Measurements from ENCODE around the gene GIMAP2.
"Not testable (repeated sequence)": the region's sequence is repeated elsewhere in the genome, so short reads cannot be mapped to it uniquely, and the experiment has no call there.

Gene GIMAP2

DNA sequence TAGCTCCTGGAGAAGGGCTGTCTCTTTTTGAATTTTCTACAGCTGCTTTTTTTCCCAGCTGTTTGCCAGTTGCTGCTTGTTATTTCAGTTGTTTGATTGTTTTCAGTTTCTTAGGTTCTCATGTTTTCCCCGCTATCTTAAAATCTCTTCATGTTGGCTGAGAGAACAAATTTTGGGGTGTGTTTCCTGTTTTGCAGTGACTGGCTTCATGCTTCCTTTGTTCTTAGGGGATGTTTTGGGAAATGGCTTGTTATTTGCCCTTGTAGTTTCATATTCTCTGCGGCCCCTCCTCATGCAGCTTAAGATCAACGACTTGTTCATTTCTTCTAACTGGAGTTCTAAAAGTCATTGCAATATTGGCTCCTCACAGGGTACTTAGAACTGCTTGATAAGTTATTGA is 8.7 kb upstream of the GIMAP2 start:
- not testable (repeated sequence) for DNase-seq (ENCODE audit: low spot score)

DNA sequence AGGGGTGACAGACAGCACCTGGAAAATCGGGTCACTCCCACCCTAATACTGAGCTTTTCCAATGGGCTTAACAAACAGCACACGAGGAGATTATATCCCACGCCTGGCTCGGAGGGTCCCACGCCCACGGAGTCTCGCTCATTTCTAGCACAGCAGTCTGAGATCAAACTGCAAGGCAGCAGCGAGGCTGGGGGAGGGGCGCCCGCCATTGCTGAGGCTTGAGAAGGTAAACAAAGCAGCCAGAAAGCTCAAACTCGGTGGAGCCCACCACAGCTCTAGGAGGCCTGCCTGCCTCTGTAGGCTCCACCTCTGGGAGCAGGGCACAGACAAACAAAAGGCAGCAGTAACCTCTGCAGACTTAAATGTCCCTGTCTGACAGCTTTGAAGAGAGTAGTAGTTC is 6.9 kb upstream of the GIMAP2 start:
- DNase-seq (ENCODE audit: low spot score), result not testable (repeated sequence)

DNA sequence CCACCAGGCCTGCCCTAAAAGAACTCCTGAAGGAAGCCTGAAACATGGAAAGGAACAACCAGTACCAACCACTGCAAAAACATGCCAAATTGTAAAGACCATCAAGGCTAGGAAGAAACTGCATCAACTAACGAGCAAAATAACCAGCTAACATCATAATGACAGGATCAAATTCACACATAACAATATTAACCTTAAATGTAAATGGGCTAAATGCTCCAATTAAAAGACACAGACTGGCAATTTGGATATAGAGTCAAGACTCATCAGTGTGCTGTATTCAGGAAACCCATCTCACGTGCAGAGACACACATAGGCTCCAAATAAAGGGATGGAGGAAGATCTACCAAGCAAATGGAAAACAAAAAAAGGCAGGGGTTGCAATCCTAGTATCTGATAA is 5.1 kb upstream of the GIMAP2 start:
- DNase-seq (ENCODE audit: low spot score), result not testable (repeated sequence)

DNA sequence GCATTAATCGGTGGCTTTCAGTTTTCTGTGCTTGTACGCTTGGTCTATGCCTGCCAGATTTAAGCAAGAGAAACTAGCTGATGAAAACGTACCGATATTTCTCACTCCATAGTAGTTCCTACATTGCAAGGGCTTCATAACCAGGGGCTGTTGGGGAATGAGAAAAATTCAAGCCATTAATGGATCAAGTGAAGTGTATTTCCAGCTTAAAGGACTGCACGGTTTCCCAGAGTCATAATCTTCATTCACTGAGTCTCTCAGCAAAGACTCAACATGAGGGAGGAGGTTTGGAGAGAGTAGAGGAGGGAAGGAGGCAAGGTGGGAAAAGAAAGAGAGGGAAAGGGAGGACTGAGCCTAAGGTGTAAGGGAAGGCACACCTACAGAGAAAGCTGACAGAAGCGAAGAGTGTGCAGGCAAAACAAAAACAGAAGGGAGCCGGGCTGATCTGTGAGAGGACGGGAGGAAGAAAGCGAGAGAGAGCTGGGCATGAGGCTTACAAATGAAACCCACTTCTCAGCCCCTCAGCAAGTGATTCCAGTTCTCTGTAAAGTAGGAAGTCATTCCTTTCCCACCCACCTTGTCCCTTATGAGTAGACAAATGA is 625 bp downstream of the GIMAP2 start:
- no peak for DNase-seq (ENCODE audit: low spot score)

DNA sequence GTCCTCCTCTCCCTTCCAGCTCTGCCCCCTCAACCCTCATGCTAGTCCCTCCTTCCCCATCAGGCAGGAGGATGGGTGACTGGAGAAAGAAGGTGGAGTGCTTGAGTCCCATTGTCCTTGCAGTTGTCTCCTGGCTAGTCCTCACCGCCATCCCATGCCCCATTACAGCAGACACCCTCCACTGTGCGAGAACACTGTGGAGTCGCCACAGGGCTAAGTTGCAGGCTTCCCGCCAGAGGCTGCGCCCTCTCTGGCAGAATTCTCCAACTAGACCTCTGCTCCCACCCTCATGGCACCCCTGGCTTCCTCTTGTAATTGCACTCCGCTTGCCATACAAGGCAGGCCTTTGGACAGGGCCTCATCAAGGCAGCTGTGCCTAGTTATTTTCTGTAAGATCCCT is 3.1 kb downstream of the GIMAP2 start:
- no peak for DNase-seq (ENCODE audit: low spot score)

DNA sequence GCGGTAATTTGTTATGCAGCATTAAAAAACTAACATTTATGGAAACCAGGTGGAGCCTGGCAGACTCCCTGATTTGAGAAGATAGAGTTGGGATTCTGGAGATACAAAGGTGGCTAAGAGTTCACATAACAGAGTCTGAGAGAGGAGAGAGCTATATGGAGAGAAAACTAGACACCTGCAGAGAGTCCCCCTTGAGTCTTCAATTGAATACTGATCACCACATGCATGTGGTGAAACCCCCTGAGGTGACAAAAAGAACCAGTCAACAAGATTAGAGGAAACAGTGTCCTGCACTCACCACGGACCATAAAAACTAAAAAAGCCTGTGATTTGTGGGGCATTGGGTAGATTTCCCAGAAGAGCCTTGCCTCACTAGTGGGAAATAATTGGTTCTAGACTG is 10.1 kb downstream of the GIMAP2 start:
- no peak for DNase-seq (ENCODE audit: low spot score)

DNA sequence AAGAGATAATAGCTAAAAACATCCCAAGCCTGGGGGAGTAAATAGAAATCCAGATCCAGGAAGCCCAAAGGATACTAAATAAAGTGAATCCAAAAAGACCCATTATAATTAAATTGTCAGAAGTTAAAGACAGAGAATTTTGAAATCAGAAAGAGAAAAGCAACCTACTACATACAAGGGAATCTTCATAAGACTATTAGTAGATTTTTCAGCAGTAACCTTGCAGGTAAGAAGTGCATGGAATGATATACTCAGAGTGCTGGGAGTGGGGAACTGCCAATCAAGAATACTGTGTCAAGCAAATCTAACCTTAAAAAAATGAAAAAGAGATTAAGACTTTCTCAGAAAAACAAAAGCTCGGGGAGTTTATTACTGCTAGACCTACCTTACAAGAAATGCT is 17.7 kb downstream of the GIMAP2 start:
- no peak for DNase-seq (ENCODE audit: low spot score)

DNA sequence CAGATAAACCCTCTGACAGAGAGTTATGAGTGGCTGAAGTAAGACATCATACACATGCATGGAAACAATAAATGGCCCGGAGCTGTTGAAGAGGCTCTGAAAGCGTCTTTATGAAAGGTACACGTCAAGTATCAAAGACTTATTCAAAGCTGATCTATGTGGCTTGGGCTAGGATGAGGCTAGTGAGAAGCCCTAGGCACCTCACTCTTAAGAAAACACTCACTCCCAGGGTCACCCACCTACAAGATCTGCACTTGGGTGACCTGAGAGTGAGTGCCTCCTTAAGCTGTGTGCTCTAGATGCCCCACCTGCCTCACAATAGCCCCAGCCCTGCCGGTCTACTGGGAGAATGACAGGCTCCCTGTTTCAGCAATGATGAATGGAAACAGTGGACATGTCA is 29.8 kb downstream of the GIMAP2 start:
- no peak for DNase-seq (ENCODE audit: low spot score)

DNA sequence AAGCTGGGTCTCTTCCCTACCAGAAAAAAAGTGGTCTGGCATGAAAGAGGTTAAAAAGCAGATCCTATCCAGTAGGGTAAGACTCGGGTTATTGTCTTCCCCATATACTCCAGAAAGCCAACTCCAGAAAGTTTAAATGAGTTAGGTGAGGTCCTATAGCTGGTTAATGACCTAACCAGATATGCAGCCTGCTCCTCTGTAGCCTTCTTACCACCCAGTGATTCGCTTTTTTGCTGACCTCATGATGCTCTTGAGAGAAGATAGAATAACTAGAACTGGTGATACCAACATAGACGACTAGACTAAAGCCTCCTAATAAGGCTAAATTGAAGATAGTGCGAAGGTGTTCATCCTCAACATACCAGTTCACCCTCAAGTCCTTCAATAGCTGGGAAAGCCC is 30.2 kb downstream of the GIMAP2 start:
- no peak for DNase-seq (ENCODE audit: low spot score)

DNA sequence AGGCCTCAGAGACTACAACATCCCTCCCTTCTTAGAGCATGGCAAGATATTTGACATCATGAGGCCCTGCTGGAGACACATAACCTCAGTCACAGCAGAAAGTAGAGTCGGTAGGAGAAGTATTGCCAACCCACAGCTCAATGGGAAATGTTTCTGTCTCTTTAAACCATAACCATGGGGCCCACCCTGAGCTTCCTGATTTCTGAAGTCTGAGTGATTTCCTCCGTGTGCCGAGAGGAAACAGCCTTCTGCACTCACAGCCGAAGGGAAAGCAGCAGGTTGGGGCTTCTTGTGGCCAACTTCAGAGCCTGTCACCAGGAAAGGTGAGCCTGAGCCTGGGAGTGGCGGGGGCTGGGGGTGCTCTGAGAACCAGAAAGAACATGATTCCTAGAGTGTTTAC is 30.9 kb downstream of the GIMAP2 start, which contains the start of gene GIMAP1:
GIMAP1 (plus strand) TSS at position 246 of the 400 bp plus-strand sequence. CDS start 2,435 bp downstream, outside the sequence.
- no peak for DNase-seq (ENCODE audit: low spot score)

DNA sequence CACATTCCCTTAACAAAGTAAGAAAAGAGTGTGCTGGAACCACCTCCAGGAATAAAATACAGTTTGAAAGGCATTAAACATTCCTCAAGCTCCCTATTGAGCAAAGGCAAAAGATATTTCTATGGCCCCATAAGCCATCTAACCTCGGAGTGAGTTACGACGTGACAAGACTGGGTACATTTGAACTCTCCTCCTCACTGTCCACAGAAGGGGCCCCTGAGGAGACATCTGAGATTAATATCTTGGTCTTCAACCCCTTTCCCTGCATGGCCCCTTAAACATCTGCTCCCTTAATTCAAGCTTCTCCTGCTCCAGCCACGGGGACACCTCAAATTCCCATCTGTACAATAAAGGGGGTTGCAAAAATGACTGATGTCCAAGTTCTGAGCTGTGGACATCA is 31.4 kb downstream of the GIMAP2 start:
- no peak for DNase-seq (ENCODE audit: low spot score)

DNA sequence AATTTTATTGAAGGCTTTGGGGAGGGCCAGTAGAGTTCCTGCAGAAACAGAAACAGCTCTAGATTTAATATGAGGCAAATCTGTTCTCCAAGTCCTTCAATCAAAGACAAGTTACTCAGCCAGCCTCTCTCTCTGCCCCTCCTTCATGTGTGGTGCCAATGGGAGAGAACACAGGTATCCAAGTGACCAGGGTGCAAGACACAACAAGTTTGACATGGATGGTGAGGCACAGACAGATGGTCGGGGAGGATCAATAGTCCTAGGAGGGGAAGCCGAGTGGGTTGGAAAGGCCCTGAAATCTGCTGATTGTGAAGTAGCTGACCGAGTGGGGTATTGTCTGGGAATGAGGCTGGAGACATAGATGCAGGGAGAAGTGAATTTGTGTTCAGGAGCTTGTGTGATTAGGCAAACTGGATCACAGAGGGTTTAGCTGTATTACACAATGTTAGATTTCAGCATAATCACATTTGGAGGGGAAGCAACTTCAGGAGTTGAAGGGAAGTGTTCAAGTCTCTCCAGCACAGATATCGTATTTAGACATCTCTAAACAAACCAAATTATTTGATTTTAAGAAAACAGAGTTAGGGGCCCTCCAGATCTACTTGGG is 32.4 kb downstream of the GIMAP2 start:
- DNase-seq (ENCODE audit: low spot score), result no peak

DNA sequence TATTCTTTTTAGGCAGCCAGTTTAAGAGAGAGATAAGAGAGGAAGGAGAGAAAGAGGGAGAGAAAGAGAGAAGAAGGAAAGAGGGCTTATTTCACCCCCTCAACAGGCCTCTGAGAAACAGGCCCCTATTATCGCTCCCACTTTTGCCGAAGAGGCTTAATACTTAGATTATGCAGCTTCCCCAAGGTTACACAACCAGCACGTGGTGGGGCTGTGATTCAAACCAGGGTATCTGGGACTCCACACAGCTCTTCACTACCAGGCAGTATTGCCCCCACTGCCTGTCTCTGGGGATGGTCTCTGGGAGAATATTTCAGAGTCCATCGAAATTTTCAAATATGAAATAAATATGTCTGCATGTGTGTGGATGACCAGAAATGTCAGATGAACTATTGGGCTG is 33.9 kb downstream of the GIMAP2 start:
- no peak for DNase-seq (ENCODE audit: low spot score)

DNA sequence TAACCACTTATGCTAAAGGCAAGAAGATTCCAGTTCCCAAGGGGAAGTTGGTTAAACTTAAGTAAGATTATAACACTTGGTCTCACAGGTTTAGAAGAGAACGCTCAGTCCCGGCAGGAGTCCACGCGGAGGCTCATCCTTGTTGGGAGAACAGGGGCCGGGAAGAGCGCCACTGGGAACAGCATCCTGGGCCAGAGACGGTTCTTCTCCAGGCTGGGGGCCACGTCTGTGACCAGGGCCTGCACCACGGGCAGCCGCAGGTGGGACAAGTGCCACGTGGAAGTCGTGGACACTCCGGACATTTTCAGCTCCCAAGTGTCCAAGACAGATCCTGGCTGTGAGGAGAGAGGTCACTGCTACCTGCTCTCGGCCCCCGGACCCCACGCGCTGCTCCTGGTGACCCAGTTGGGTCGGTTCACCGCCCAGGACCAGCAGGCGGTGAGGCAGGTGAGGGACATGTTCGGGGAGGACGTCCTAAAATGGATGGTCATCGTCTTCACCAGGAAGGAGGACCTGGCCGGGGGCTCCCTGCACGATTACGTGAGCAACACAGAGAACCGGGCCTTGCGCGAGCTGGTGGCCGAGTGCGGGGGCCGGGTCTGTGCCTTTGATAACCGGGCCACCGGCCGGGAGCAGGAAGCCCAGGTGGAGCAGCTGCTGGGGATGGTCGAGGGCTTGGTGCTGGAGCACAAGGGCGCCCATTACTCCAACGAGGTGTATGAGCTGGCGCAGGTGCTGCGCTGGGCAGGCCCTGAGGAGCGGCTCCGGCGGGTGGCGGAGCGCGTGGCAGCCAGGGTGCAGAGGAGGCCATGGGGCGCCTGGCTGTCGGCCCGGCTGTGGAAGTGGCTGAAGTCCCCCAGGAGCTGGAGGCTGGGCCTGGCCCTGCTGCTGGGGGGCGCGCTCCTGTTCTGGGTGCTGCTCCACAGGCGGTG is 34.7 kb downstream of the GIMAP2 start:
- DNase-seq (ENCODE audit: low spot score), result no peak

DNA sequence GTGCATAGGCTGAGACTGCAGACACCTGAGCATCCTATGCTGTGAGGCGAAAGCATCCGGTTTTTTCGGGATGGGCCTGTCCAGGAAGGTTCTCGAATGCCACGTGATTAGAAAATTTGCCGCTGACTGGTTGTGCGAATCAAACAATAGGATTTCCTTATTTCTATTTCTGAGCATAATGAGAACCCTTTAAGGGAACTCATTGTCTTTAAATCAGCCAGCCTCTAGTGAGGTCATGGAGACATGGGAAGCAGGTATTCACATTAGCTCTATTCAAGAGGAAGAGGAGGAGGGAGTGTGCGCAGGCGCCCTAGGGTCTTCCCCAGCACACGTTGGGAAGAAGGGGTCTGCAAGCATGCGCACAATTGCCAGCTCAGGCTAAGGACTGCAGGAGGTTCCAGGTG is 36.5 kb downstream of the GIMAP2 start:
- DNase-seq (ENCODE audit: low spot score), result no peak

DNA sequence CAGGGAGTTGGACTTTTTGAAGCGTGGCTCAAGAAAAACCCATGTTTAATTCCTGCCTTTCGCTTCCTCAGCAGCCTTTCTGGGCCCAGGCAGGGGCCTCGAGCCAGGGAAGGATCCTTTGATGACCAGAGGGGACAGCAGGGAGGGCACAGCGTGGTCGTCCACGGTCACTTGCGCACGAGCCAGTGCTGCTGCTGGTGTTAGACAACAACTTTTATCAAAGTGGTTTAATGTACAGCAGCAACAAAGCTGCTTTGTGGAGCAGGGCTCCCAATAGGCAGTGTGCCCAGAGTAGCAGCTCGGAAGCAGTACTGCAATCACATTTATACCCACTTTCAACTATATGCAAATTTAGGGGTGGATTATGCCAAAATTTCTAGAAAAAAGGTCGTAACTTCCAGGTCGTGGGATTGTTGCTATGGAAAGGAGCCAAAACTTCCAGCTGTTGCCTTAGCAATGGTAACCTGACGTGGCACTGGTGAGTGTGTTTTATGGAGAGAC is 37.0 kb downstream of the GIMAP2 start:
- DNase-seq (ENCODE audit: low spot score), result no peak

DNA sequence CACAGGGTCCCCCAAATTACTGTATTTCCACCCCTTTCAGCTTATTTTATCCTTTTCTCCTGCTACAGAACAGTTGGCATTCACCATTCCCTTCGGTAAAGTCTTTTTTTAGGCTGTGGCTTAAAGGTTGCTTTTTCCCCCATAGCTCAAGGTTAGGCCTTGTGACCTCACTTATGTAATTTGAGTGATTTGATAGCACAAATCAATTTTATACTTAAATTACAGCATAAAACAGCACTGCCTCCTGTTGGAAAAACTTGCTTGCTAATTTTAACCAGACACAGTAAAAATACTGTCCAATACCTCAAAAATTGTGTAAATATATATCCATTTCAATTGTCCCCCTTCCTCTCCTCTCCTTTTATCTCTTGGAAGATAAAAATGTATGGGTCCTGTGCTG is 38.0 kb downstream of the GIMAP2 start:
- DNase-seq (ENCODE audit: low spot score), result no peak

DNA sequence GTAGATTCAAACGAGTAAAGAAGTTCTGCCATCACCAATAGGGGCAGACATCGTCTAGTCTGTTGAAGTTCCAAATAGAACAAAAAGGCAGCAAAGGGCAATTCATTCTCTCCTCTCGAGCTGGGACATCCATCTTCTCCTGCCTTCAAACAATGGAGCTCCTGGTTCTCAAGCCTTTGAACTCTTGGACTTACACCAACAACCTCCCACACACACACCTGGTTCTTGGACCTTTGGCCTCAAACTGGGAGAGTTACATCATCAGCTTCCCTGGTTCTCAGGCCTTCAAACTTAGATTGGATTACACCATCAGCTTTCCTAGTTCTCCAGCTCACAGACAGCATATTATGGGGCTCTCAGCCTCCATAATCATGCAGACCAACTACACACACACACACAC is 41.9 kb downstream of the GIMAP2 start:
- no peak for DNase-seq (ENCODE audit: low spot score)

DNA sequence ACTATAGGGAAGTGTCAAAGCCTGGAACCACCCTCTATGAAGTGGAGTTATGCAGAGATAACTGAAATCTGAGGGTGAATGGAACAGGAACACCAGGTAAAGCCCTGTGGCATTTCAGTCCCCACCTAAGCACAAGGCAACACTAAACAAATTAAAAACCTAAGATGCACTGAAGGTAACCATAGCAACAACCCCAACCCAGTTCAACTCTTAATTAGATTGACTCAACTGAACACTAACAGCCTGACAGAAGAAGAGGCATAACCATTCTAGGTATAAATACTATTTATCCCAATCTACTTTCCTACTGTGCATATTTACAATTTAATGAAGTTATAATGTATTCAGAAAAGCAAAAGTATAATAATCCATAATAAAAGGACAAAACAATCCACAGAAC is 42.5 kb downstream of the GIMAP2 start:
- DNase-seq (ENCODE audit: low spot score), result no peak

DNA sequence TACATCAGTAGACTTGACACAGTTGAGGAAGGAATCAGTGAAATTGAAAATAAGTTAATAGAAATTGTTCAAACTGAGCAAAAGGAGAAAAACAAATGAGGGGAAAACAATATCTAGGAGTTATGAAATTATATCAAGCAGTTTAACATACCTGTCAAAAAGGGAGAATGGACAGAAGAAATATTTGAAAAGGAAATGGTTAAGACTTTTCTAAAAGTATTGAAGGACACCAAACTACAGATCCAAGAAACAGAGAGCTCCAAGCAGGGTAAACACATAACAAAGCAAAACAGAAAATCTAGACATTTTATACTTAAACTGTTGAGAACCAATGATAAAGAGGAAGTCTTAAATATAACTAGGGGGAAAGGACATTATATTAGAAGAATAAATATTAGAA is 43.1 kb downstream of the GIMAP2 start:
- no peak for DNase-seq (ENCODE audit: low spot score)

DNA sequence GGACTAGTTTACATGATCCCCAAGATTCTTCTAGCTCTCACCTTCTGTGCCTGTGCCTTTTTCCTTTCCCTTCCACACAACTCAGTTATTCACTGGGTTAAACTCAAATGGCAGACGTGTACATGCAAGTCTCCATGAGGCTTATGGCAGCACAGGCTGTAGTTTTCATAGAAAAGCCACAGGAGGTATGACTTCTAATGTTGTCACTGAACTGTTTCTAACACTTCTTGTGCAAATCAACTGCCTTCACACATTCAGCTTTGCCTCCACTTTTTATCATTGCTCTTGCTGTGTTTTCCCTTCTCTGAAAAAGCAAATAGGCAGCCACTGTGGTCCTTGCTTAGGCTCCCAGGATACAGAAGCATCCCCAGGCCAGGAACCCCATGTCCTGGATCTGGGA is 46.4 kb downstream of the GIMAP2 start:
- no peak for DNase-seq (ENCODE audit: low spot score)

DNA sequence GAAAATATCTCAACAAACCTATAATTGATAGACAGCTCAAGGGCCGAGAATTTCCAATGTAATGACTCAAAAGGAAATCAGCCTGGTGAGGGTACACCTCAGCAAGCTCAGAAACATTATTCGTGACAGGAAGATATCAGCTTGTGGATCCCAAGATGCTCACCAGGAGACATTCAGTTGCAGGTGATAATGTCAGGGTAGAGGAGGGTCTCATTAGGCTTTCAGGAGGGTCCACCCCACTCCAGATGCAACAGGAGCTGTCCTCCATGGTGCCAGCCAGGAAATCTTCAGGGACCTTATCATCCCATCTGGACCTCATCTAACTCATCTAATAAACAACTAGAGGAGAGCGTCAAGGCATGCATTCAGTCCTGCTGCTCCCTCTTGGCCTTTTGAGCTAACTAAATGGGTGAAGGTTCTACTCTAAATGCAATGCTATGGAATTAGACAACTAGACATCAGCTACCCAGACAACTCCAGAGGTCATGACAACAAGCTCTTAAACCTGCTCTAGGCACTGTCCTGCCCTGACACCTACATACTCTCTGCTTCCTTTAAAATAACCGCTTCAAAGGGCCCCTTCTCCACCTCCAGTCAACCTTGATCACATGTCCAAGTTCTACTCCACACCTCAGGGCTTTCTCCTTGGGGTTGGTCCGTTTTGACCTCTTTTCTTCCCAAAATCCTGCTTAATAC is 47.4 kb downstream of the GIMAP2 start:
- no peak for DNase-seq (ENCODE audit: low spot score)

All from kidney tubule cell (primary cell).